Measurements from ENCODE around the gene FHDC1.

FHDC1 gene

GRCh38 chr4:152929888-152930287, 6.2 kb upstream of the FHDC1 start:
- DNase-seq (ENCODE audit: low spot score), result no peak

GRCh38 chr4:152935143-152935542, 980 bp upstream of the FHDC1 start:
- DNase-seq (ENCODE audit: low spot score), result peak; percentile 20

GRCh38 chr4:152936446-152937335, 568 bp downstream of the FHDC1 start:
- DNase-seq (ENCODE audit: low spot score), result peak; percentile 22

GRCh38 chr4:152937336-152938236, 1.5 kb downstream of the FHDC1 start:
- DNase-seq (ENCODE audit: low spot score), result no peak

GRCh38 chr4:152938237-152938947, 2.3 kb downstream of the FHDC1 start:
- DNase-seq (ENCODE audit: low spot score), result no peak

GRCh38 chr4:152939621-152940020, 3.5 kb downstream of the FHDC1 start:
- DNase-seq (ENCODE audit: low spot score), result no peak

GRCh38 chr4:152940461-152940860, 4.3 kb downstream of the FHDC1 start:
- no peak for DNase-seq (ENCODE audit: low spot score)

- no peak for DNase-seq (ENCODE audit: low spot score)
These were observed 5.3 kb downstream of the FHDC1 start for GRCh38 chr4:152941411-152941810.

GRCh38 chr4:152942346-152942745, 6.2 kb downstream of the FHDC1 start:
- no peak for DNase-seq (ENCODE audit: low spot score)

- DNase-seq (ENCODE audit: low spot score), result no peak
These were observed 7.5 kb downstream of the FHDC1 start for GRCh38 chr4:152943672-152944071.

GRCh38 chr4:152944666-152945320, 8.7 kb downstream of the FHDC1 start:
- no peak for DNase-seq (ENCODE audit: low spot score)

GRCh38 chr4:152945639-152946038, 9.5 kb downstream of the FHDC1 start:
- DNase-seq (ENCODE audit: low spot score), result no peak

- DNase-seq (ENCODE audit: low spot score), result no peak
These were observed 10.3 kb downstream of the FHDC1 start for GRCh38 chr4:152946446-152946845.

GRCh38 chr4:152947311-152947710, 11.2 kb downstream of the FHDC1 start:
- DNase-seq (ENCODE audit: low spot score), result no peak

GRCh38 chr4:152949930-152950329, 13.8 kb downstream of the FHDC1 start:
- no peak for DNase-seq (ENCODE audit: low spot score)

- no peak for DNase-seq (ENCODE audit: low spot score)
These were observed 14.5 kb downstream of the FHDC1 start for GRCh38 chr4:152950402-152951274.

GRCh38 chr4:152951348-152951747, 15.2 kb downstream of the FHDC1 start:
- no peak for DNase-seq (ENCODE audit: low spot score)

- DNase-seq (ENCODE audit: low spot score), result no peak
These were observed 17.4 kb downstream of the FHDC1 start for GRCh38 chr4:152953514-152953913.

GRCh38 chr4:152954741-152955140, 18.6 kb downstream of the FHDC1 start:
- no peak for DNase-seq (ENCODE audit: low spot score)

GRCh38 chr4:152956147-152956546, 20.0 kb downstream of the FHDC1 start:
- no peak for DNase-seq (ENCODE audit: low spot score)
